ENCODE measurements around the gene RBM8A.

- no peak for TF ChIP-seq CTCF (IDR thresholded peaks at IDR 0.05; ENCODE audit: low read length)
- TF ChIP-seq EZH2 (IDR thresholded peaks at IDR 0.05; ENCODE audit: borderline replicate concordance, low read length) = no peak
Measured at GRCh38 chr1:145936247-145936646, 9.0 kb upstream of the RBM8A start.

Measured in OCI-LY1 (cell line).